Measurements from ENCODE around the gene ZNF83.
A peak's percentile ranks its signal among the peaks of the same experiment; 100 is the strongest.
"Not testable (repeated sequence)": the region's sequence is repeated elsewhere in the genome, so short reads cannot be mapped to it uniquely, and the experiment has no call there.

The ZNF83 gene

GRCh38 chr19:52613299-52613906 is 24.8 kb downstream of the ZNF83 start:
- no peak overlapping the region for H3K4me3 ChIP-seq (ENCODE audit: low read length)
- TF ChIP-seq ZNF274 (IDR thresholded peaks at IDR 0.05; ENCODE audit: low read depth, low read length), result peak; percentile 70; the same call in 1 of the 2 replicates

DNA sequence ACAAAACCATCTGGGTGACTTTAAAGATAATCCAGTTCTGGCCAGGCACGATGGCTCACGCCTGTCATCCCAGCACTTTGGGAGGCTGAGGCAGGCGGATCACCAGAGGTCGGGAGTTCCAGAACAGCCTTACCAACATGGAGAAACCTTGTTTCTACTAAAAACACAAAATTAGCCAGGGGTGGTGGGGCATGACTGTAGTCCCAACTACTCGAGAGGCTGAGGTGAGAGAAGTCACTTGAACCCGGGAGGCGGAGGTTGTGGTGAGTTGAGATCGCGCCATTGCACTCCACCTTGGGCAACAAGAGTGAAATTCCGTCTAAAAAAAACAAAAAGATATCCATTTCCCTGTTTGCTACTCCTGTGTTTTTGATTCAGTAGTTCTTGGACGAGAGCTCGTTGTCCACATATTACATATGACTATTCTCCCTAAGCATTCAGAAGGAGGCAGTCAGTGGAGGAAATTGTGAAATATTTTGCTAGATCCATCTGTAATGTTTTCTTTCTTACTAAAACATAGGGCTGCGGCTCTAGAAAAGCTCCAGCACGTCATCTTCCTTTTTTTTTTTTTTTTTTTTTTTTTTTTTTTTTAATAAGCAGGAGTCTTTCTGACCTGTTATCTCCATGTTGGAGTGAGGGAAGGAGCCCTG is 34.5 kb downstream of the ZNF83 start:
- no peak for TF ChIP-seq ZNF274 (IDR thresholded peaks at IDR 0.05; ENCODE audit: low read depth, low read length)
- H3K4me3 ChIP-seq (ENCODE audit: low read length), result no peak overlapping the region

DNA sequence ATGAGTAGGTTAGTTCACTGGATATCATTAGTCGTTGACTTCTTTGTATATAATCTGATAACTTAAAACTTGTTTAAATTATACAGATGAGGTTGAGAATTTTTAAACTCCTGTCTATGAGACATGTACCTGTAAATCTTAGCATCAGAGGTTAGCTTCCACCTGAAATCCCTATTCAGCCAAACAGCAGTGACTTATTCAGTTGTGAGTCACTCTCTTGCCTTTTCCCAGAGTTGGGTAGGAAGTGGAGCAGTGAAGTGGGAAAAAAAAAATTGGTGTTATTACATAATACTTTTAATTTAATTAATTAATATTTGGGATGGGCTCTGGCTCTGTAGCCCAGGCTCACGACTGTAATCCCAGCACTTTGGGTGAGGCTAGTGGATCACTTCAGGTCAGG is 35.2 kb downstream of the ZNF83 start:
- TF ChIP-seq ZNF274 (IDR thresholded peaks at IDR 0.05; ENCODE audit: low read depth, low read length), result no peak
- no peak overlapping the region for H3K4me3 ChIP-seq (ENCODE audit: low read length)

DNA sequence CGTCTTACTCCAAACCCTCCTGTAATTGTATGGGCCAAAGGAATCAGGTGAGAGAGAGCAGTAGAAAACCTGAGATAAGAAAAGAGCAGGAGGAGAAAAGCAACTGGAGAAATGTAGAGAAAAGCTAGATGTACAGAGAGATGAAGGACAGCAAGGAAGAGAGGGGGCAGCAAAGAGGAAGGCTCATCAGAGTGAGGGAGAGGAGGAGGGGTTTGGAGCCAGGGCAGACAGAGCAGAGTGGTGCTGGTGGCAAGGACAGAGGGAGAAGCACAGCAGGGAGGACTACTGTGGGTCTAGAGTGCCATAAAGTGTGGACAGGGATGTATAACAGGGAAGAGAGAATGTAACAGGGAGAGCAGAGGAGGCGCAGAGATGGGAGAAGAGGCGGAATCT is 36.2 kb downstream of the ZNF83 start:
- peak overlapping the region; percentile 69; the same call in 1 of the 2 replicates for H3K4me3 ChIP-seq (ENCODE audit: low read length)

GRCh38 chr19:52601025-52601973 is 36.9 kb downstream of the ZNF83 start:
- H3K4me3 ChIP-seq (ENCODE audit: low read length), result peak overlapping the region; percentile 69
- TF ChIP-seq ZNF274 (IDR thresholded peaks at IDR 0.05; ENCODE audit: low read depth, low read length), result no peak

DNA sequence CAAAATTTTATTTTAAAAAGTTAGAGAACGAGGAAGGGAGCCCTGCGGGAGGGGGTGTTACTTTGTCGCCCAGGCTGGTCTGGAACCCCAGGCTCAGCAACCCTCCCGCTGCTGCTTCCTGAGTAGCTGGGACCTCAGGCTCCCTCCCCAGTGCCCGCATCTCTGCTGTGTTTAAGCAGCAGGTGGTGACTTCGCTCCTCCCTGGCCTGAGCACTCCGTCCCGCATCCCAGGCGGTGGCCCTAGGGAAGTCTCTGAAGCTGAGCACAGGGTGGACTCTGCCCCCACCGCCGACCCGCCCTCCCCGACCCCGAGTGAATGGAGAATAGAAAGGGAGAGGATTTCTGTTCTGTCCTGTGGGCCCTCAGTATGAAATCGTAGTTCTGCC is 37.5 kb downstream of the ZNF83 start:
- no peak for TF ChIP-seq ZNF274 (IDR thresholded peaks at IDR 0.05; ENCODE audit: low read depth, low read length)
- H3K4me3 ChIP-seq (ENCODE audit: low read length), result peak overlapping the region; percentile 69; the same call in 1 of the 2 replicates

DNA sequence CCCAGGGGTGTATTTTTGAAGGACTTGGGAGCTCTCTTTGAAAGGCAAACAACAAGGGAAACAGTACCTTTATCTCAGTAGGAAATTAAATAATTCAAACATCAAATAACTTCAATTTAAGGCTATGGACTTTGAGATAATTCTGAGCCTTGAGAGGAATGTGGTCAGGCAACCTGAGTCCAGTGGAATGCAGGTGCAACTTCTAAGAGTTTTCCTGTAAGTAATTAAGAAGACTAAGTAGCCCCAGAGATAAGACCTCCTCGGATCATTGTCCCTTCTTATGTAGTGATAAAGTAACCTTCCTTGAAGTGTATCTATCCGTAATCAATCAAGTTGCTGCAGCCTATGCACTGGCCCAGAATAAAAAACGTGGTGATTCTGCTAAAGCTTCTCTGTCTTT is 38.9 kb downstream of the ZNF83 start:
- H3K4me3 ChIP-seq (ENCODE audit: low read length), result no peak overlapping the region
- TF ChIP-seq ZNF274 (IDR thresholded peaks at IDR 0.05; ENCODE audit: low read depth, low read length), result no peak

DNA sequence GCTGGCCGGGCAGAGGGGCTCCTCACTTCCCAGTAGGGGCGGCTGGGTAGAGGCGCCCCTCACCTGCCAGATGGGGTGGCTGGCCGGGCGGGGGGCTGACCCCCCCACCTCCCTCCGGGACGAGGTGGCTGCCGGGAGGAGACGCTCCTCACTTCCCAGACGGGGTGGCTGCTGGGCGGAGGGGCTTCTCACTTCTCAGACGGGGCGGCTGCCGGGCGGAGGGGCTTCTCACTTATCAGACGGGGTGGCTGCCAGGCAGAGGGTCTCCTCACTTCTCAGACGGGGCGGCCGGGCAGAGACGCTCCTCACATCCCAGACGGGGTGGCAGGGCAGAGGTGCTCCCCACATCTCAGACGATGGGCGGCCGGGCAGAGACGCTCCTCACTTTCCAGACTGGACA is 44.7 kb downstream of the ZNF83 start:
- H3K4me3 ChIP-seq (ENCODE audit: low read length), result not testable (repeated sequence)

DNA sequence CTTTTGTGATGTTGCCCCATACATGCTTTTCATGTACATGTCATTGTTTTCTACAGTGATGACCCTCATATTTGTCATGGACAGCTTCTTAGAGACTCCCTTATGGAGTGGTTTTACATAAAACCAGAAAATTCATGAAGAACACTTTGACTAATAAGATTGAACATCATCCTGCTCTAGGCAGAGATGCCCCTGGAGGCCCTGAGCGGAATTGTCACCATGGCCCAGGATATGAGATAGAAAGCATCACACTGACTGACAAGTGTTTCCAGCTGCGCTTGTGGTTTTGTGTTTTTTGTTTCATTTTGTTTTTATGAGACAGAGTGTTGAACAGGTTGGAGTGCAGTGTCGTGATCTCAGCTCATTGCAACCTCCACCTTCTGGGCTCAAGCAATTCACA is 45.9 kb downstream of the ZNF83 start:
- no peak for TF ChIP-seq ZNF274 (IDR thresholded peaks at IDR 0.05; ENCODE audit: low read depth, low read length)
- H3K4me3 ChIP-seq (ENCODE audit: low read length), result no peak overlapping the region

- no peak overlapping the region for H3K4me3 ChIP-seq (ENCODE audit: low read length)
- TF ChIP-seq ZNF274 (IDR thresholded peaks at IDR 0.05; ENCODE audit: low read depth, low read length), result no peak
Observed at GRCh38 chr19:52590728-52591127, 47.4 kb downstream of the ZNF83 start.

DNA sequence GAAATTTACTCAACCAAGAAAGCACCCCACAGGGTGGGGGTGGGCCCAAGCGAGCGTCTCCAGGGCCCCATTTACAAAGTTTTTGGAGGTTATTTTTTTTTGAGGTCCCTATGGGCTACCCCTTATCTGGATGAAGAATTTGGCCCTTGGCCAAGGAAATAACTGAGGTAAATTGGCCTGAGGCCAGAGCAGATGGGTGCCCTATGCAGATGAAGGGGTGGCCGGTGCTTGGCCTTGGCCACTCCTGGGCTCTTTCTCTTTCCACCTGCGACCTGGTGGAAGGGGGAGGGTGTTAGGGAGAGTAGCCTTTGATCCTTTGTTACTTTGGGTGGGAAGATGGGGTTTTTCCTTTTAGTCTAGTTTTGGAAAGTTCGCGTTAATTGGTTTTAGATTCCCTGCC is 52.6 kb downstream of the ZNF83 start:
- no peak overlapping the region for H3K4me3 ChIP-seq (ENCODE audit: low read length)
- no peak for TF ChIP-seq ZNF274 (IDR thresholded peaks at IDR 0.05; ENCODE audit: low read depth, low read length)

- no peak for TF ChIP-seq ZNF274 (IDR thresholded peaks at IDR 0.05; ENCODE audit: low read depth, low read length)
- H3K4me3 ChIP-seq (ENCODE audit: low read length), result no peak overlapping the region
Observed at GRCh38 chr19:52584736-52585440, 53.3 kb downstream of the ZNF83 start.

- no peak for TF ChIP-seq ZNF274 (IDR thresholded peaks at IDR 0.05; ENCODE audit: low read depth, low read length)
- peak within 1 kb of the TSS; percentile 81 for H3K4me3 ChIP-seq (ENCODE audit: low read length)
Observed at GRCh38 chr19:52570000-52570861, 67.9 kb downstream of the ZNF83 start, which contains the start of gene ZNF701. TSS of gene ZNF701 (plus strand) at chr19:52570287. CDS start at chr19:52574148, 3,861 bp downstream.

- peak overlapping the region; percentile 81; the same call in 1 of the 2 replicates for H3K4me3 ChIP-seq (ENCODE audit: low read length)
Observed at GRCh38 chr19:52569638-52569999, 68.5 kb downstream of the ZNF83 start.
